GM23248 (cell line): Measurements from ENCODE around the gene TMPRSS11A. TPM values are rescaled to one million over a fixed set of nuclear protein-coding genes. Genes with fewer than 3 reads are reported as not detected.

Experiments used
- DNase-seq: peaks from one replicate; pipeline ENCODE4 v3.0.0-alpha.2; 2015
- H2AFZ ChIP-seq: fragments of 200-600 bp; sonication (generic); 2 replicates; pipeline ENCODE4 v1.6.1; 2016; ENCODE audit warnings: antibody characterized with exemption
- H3F3A ChIP-seq: fragments of 200-600 bp; sonication (generic); 2 replicates; pipeline ENCODE4 v1.6.1; 2016; ENCODE audit warnings: mild to moderate bottlenecking, antibody characterized with exemption, mixed run types; ENCODE audit not compliant: insufficient read depth
- H3K27ac ChIP-seq: fragments of 200-600 bp; sonication (generic); 2 replicates; pipeline ENCODE4 v1.5.1; 2016; ENCODE audit warnings: mild to moderate bottlenecking
- H3K27me3 ChIP-seq: fragments of 200-600 bp; sonication (generic); replicated peaks from 2 replicates; pipeline ENCODE4 v1.6.1; 2016; ENCODE audit warnings: mild to moderate bottlenecking; ENCODE audit not compliant: insufficient read depth
- H3K36me3 ChIP-seq: fragments of 200-600 bp; sonication (generic); 2 replicates; pipeline ENCODE4 v1.6.1; 2016; ENCODE audit warnings: low read depth, mild to moderate bottlenecking
- H3K4me1 ChIP-seq: fragments of 200-600 bp; sonication (generic); 2 replicates; pipeline ENCODE4 v1.6.1; 2016; ENCODE audit warnings: mild to moderate bottlenecking; ENCODE audit not compliant: insufficient read depth
- H3K4me2 ChIP-seq: fragments of 200-600 bp; sonication (generic); one replicate; pipeline ENCODE4 v1.6.1; 2016; ENCODE audit warnings: mild to moderate bottlenecking; ENCODE audit not compliant: unreplicated experiment
- H3K4me3 ChIP-seq: fragments of 200-600 bp; sonication (generic); 2 replicates; pipeline ENCODE4 v1.5.1; 2016; ENCODE audit warnings: mild to moderate bottlenecking
- H3K79me2 ChIP-seq: fragments of 200-600 bp; sonication (generic); 2 replicates; pipeline ENCODE4 v1.6.1; 2016; ENCODE audit warnings: mild to moderate bottlenecking; ENCODE audit not compliant: insufficient read depth
- H3K9ac ChIP-seq: fragments of 200-600 bp; sonication (generic); 2 replicates; pipeline ENCODE4 v1.6.1; 2016; ENCODE audit warnings: mild to moderate bottlenecking
- H3K9me2 ChIP-seq: fragments of 200-600 bp; sonication (generic); 2 replicates; pipeline ENCODE4 v1.6.1; 2016; ENCODE audit warnings: mixed run types, mild to moderate bottlenecking, moderate library complexity; ENCODE audit not compliant: insufficient read depth
- H3K9me3 ChIP-seq: fragments of 200-600 bp; sonication (generic); one replicate; pipeline ENCODE4 v1.6.1; 2017; ENCODE audit warnings: low read depth
- H4K20me1 ChIP-seq: fragments of 200-600 bp; sonication (generic); 2 replicates; pipeline ENCODE4 v1.6.0; 2016; ENCODE audit not compliant: insufficient read depth
- EZH2 ChIP-seq: fragments of 200-600 bp; sonication (generic); IDR thresholded peaks from 2 replicates; pipeline ENCODE4 v1.6.1; 2018; ENCODE audit warnings: antibody characterized with exemption, mild to moderate bottlenecking; ENCODE audit not compliant: insufficient read depth, poor library complexity, severe bottlenecking
- EZH2phosphoT487 ChIP-seq: fragments of 200-600 bp; sonication (generic); IDR thresholded peaks from 2 replicates; pipeline ENCODE4 v1.6.1; 2018; ENCODE audit warnings: antibody characterized with exemption, moderate library complexity, mild to moderate bottlenecking, low read depth; ENCODE audit not compliant: insufficient read depth
- WGBS, 2 experiments: methylation state at CpG; one replicate each; pipeline ENCODE4 v1.1.6; 2015 to 2017; ENCODE audit warnings: low lambda C conversion rate in 2 of 2, low coverage in 1 of 2; ENCODE audit errors: missing lambda C conversion rate in 2 of 2; 5-methylcytosine and 5-hydroxymethylcytosine counted together
- in situ Hi-C: fragments of 300-500 bp; cut with MboI; formaldehyde crosslinking; loops from 2 replicates; pipeline ENCODE4 v1.15.0; 2020
- polyA plus RNA-seq: library from polyadenylated mRNA; unstranded; fragments of >200 nt; fragmentation: Nextera tagmentation; extraction: Ambion mirVana; gene quantifications from 2 replicates; pipeline ENCODE4 v1.2.1, GENCODE V29; 2016
- total RNA-seq: library from RNA; depleted of rRNA; stranded (reverse); fragments of >200 nt; shearing (Covaris generic); gene quantifications from 2 replicates; pipeline ENCODE4 v1.2.3, GENCODE V29; 2014

TMPRSS11A gene
- total and polyA plus RNA-seq, 2 experiments from 2014 or later = not detected

DNA sequence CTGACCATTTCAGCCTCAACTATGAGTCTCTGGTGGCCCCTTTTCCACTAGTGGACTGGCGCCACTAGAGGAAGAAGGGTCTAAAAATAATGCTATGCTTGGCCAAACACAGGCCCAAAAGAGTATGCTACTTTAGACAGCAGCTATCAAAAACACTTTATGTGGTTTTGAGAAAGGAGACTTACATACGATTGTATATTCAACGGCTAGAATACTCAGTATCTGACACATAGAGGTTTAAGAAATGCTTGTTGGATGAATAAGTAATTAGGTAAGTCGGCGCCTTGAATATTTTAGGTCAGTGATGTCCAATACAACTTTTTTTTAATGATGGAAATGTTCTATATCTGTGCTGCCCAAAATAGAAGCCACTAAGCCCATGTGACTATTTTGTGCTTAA, 25.7 kb upstream of the TMPRSS11A start:
- H4K20me1 ChIP-seq = no peaks in the 10 kb centered on the region
- no peaks in the 10 kb centered on the region for H3K9me3 ChIP-seq
- H3K27me3 ChIP-seq = peaks cover 27% of the 10 kb centered on the region
- no peaks in the 10 kb centered on the region for H3K36me3 ChIP-seq
- H3K4me2 ChIP-seq = peak overlapping the region; percentile 30
- H3F3A ChIP-seq = peaks cover 10% of the 10 kb centered on the region; the same call in 1 of the 2 replicates
- peak; percentile 61 for DNase-seq
- peak overlapping the region; percentile 34; the same call in 1 of the 2 replicates for H3K9ac ChIP-seq
- 38 to 39% methylated on average over 5 of the region's 5 CpGs for WGBS, 2 experiments
- no peaks in the 10 kb centered on the region for H3K79me2 ChIP-seq
- TF ChIP-seq EZH2phosphoT487 (no peak), EZH2 (no peak)
- no peaks in the 10 kb centered on the region for H3K9me2 ChIP-seq
- no peak overlapping the region for H3K4me3 ChIP-seq
- peak overlapping the region; percentile 79 for H3K27ac ChIP-seq
- in situ Hi-C loops = no loop called here
- H2AFZ ChIP-seq = 0 out of 2 replicates have a peak overlapping the region, but pooled peaks have one; percentile 9
- H3K4me1 ChIP-seq = peaks cover 16% of the 10 kb centered on the region

- H3K9me2 ChIP-seq = no peaks in the 10 kb centered on the region
- peak; percentile 23 for DNase-seq
- H3K4me2 ChIP-seq = no peak overlapping the region
- H3K27me3 ChIP-seq = peaks cover 30% of the 10 kb centered on the region
- H3K4me1 ChIP-seq = peaks cover 7% of the 10 kb centered on the region; the same call in 1 of the 2 replicates
- no peaks in the 10 kb centered on the region for H4K20me1 ChIP-seq
- H3F3A ChIP-seq = no peaks in the 10 kb centered on the region
- no peaks in the 10 kb centered on the region for H3K9me3 ChIP-seq
- no peak overlapping the region for H3K4me3 ChIP-seq
- H3K79me2 ChIP-seq = no peaks in the 10 kb centered on the region
- H2AFZ ChIP-seq = no peak overlapping the region
- H3K27ac ChIP-seq = no peak overlapping the region
- WGBS, 2 experiments = 4 to 14% methylated on average over 2 of the region's 2 CpGs
- H3K36me3 ChIP-seq = no peaks in the 10 kb centered on the region
- in situ Hi-C loops = no loop called here
- TF ChIP-seq EZH2 = no peak
- no peak for TF ChIP-seq EZH2phosphoT487
- H3K9ac ChIP-seq = no peak overlapping the region
Measured at GRCh38 chr4:67983333-67983732, 20.0 kb upstream of the TMPRSS11A start.

- WGBS, 2 experiments = 47 to 60% methylated on average over 6 of the region's 6 CpGs
- Histone ChIP-seq H3K4me1 (0 out of 2 replicates have a peak, but pooled peaks cover 4% of the 10 kb centered on the region), H3K9me2 (no peaks in the 10 kb centered on the region), H3F3A (no peaks in the 10 kb centered on the region), H3K9ac (no peak overlapping the region), H3K27me3 (peaks cover 30% of the 10 kb centered on the region), H3K79me2 (no peaks in the 10 kb centered on the region), H3K4me2 (no peak overlapping the region), H3K27ac (no peak overlapping the region), H3K36me3 (no peaks in the 10 kb centered on the region), H2AFZ (no peak overlapping the region), H3K4me3 (no peak overlapping the region), H3K9me3 (no peaks in the 10 kb centered on the region), H4K20me1 (no peaks in the 10 kb centered on the region)
- no peak for DNase-seq
- in situ Hi-C loops = no loop called here
- TF ChIP-seq EZH2phosphoT487 (no peak), EZH2 (no peak)
Measured at GRCh38 chr4:67980512-67980911, 17.2 kb upstream of the TMPRSS11A start.

DNA sequence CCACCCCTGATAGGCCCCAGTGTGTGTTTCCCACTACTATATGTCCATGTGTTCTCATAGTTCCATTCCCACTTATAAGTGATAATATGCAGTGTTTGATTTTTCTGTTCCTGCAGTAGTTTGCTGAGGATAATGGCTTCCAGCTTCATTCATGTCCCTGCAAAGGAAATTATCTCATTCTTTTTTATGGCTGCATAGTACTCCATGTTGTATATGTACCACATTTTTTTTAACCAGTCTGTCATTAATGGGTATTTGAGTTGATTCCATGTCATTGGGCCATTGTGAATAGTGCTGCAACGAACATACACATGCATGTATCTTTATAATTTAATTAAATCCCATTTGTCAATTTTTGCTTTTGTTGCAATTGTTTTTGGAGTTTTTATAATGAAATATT, 10.3 kb upstream of the TMPRSS11A start:
- Histone ChIP-seq H3K27ac (no peak overlapping the region), H3K9me2 (no peaks in the 10 kb centered on the region), H3K4me2 (no peak overlapping the region), H3K4me1 (no peaks in the 10 kb centered on the region), H2AFZ (no peak overlapping the region), H3K36me3 (no peaks in the 10 kb centered on the region), H3F3A (no peaks in the 10 kb centered on the region), H3K4me3 (no peak overlapping the region), H4K20me1 (no peaks in the 10 kb centered on the region), H3K27me3 (no peaks in the 10 kb centered on the region), H3K9ac (no peak overlapping the region), H3K9me3 (no peaks in the 10 kb centered on the region), H3K79me2 (no peaks in the 10 kb centered on the region)
- DNase-seq = no peak
- in situ Hi-C loops = no loop called here
- WGBS, 2 experiments = 4 to 8% methylated on average over 1 of the region's 1 CpG
- TF ChIP-seq EZH2phosphoT487 (no peak), EZH2 (no peak)

DNA sequence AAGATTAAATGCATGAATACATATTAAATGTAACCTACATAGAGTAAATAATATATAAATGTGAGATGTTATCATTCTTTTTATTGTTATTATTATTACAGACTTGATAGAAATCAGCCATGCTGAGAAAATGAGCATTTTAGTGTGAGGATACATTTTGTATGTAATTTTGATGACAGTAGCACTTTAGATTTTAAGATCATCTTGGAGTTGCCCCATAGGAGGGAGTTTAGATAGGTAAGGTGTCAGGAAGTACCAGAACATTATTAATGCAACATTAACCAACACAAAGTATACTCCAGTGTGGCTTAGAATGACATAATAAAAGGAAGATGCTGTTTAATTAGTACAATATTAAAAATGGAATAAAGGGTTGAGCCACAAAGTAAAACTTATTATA, 8.4 kb downstream of the TMPRSS11A start:
- no peaks in the 10 kb centered on the region for H3K9me3 ChIP-seq
- H3K27ac ChIP-seq = no peak overlapping the region
- no peaks in the 10 kb centered on the region for H3K4me1 ChIP-seq
- H3K4me2 ChIP-seq = no peak overlapping the region
- no peak for DNase-seq
- H4K20me1 ChIP-seq = no peaks in the 10 kb centered on the region
- no peaks in the 10 kb centered on the region for H3K79me2 ChIP-seq
- H3K27me3 ChIP-seq = no peaks in the 10 kb centered on the region
- in situ Hi-C loops = no loop called here
- no peaks in the 10 kb centered on the region for H3K36me3 ChIP-seq
- H3K9ac ChIP-seq = no peak overlapping the region
- H3K4me3 ChIP-seq = no peak overlapping the region
- TF ChIP-seq EZH2 = no peak
- no peak for TF ChIP-seq EZH2phosphoT487
- H3K9me2 ChIP-seq = no peaks in the 10 kb centered on the region
- no peak overlapping the region for H2AFZ ChIP-seq
- H3F3A ChIP-seq = no peaks in the 10 kb centered on the region
